ENCODE data around the gene ANKRD42. TPM values are rescaled to one million over a fixed set of nuclear protein-coding genes. Genes with fewer than 3 reads are reported as not detected.

Gene ANKRD42
- total RNA-seq, 1 donor = 10.5 TPM

DNA sequence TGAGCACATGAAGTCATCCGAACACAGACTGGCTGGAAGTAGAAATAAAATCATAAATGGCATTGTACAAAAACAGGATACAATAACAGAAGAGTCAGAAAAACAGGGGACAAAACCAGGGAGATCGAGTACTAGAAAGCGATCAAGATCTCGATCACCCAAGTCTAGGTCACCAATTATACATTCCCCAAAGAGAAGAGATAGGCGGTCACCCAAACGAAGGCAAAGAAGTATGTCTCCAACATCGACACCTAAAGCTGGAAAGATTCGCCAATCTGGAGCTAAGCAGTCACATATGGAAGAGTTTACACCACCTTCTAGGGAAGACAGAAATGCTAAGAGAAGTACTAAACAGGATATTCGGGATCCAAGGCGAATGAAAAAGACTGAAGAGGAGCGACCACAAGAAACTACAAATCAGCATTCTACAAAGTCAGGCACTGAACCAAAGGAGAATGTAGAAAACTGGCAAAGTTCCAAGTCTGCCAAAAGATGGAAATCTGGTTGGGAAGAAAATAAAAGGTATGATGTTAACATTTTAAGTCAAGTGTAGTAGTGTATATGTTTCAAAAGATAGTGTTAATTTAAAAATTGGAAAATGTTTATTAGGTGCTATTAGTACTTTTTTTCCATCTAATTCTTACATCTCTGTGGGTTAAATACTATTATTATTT, 27.2 kb upstream of the ANKRD42 start:
- H3K36me3 ChIP-seq (ENCODE audit: insufficient read depth, low read length) = peaks cover 69% of the 10 kb centered on the region

DNA sequence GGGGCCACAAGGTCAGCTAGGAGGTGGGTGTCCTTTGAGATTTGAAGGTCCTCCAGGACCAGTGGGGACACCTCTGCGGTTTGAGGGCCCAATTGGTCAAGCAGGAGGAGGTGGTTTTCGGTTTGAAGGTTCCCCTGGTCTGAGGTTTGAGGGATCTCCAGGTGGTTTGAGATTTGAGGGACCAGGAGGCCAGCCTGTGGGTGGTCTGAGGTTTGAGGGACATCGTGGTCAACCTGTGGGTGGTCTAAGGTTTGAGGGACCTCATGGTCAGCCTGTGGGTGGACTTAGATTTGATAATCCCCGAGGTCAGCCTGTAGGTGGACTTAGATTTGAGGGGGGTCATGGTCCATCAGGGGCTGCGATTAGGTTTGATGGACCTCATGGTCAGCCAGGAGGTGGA, 24.8 kb upstream of the ANKRD42 start:
- H3K4me2 ChIP-seq (ENCODE audit: insufficient read depth, low read length) = no peak overlapping the region
- DNase-seq (ENCODE audit: insufficient read length, low spot score, missing footprints) = no peak
- peaks cover 42% of the 10 kb centered on the region for H4K20me1 ChIP-seq (ENCODE audit: insufficient read depth, low read length)
- H3K4me1 ChIP-seq (ENCODE audit: insufficient read depth, low read length) = peaks cover 8% of the 10 kb centered on the region
- H3K27me3 ChIP-seq (ENCODE audit: insufficient read depth, low read length) = no peaks in the 10 kb centered on the region
- H3K9me3 ChIP-seq (ENCODE audit: low read depth, low read length) = no peaks in the 10 kb centered on the region
- H3K36me3 ChIP-seq (ENCODE audit: insufficient read depth, low read length) = peaks cover 80% of the 10 kb centered on the region
- H3K79me2 ChIP-seq (ENCODE audit: insufficient read depth, low read length) = peaks cover 95% of the 10 kb centered on the region
- H2AFZ ChIP-seq (ENCODE audit: low read length) = no peak overlapping the region
- H3K27ac ChIP-seq (ENCODE audit: low read depth, low read length) = no peak overlapping the region
- TF ChIP-seq, protein P1, sequence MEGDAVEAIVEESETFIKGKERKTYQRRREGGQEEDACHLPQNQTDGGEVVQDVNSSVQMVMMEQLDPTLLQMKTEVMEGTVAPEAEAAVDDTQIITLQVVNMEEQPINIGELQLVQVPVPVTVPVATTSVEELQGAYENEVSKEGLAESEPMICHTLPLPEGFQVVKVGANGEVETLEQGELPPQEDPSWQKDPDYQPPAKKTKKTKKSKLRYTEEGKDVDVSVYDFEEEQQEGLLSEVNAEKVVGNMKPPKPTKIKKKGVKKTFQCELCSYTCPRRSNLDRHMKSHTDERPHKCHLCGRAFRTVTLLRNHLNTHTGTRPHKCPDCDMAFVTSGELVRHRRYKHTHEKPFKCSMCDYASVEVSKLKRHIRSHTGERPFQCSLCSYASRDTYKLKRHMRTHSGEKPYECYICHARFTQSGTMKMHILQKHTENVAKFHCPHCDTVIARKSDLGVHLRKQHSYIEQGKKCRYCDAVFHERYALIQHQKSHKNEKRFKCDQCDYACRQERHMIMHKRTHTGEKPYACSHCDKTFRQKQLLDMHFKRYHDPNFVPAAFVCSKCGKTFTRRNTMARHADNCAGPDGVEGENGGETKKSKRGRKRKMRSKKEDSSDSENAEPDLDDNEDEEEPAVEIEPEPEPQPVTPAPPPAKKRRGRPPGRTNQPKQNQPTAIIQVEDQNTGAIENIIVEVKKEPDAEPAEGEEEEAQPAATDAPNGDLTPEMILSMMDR (IDR thresholded peaks at IDR 0.05; ENCODE audit: extremely low read depth, low read depth, low read length) = no peak
- no peak overlapping the region for H3K4me3 ChIP-seq (ENCODE audit: insufficient read depth, low read length)

More for the DNA sequence above, 27.2 kb upstream of the ANKRD42 start:
- H3K4me2 ChIP-seq (ENCODE audit: insufficient read depth, low read length) = no peak overlapping the region
- peaks cover 94% of the 10 kb centered on the region for H3K79me2 ChIP-seq (ENCODE audit: insufficient read depth, low read length)
- no peak overlapping the region for H3K4me3 ChIP-seq (ENCODE audit: insufficient read depth, low read length)
- H3K27me3 ChIP-seq (ENCODE audit: insufficient read depth, low read length) = no peaks in the 10 kb centered on the region
- TF ChIP-seq, protein P1 (IDR thresholded peaks at IDR 0.05; ENCODE audit: extremely low read depth, low read depth, low read length) = no peak
- H4K20me1 ChIP-seq (ENCODE audit: insufficient read depth, low read length) = peaks cover 30% of the 10 kb centered on the region
- DNase-seq (ENCODE audit: insufficient read length, low spot score, missing footprints) = no peak
- no peak overlapping the region for H3K27ac ChIP-seq (ENCODE audit: low read depth, low read length)
- no peak overlapping the region for H2AFZ ChIP-seq (ENCODE audit: low read length)
- H3K4me1 ChIP-seq (ENCODE audit: insufficient read depth, low read length) = peaks cover 13% of the 10 kb centered on the region
- no peaks in the 10 kb centered on the region for H3K9me3 ChIP-seq (ENCODE audit: low read depth, low read length)

DNA sequence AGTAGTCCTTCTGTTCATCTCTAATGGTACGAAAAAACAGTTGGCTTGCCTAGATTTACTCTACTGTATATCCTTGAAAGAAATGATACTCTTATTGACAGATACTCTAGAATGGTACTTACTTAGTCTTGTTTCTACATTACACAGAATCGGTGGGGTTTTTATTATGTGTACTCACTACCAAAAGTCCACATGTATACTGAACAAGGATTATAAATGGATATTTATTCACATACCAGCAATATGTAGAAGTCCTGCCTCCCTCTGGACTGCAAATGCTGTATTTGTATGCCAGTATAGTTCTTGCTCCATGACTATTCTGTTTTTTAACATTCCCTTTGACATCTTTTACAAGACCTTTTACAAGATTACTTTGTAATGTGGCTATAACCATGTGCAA, 22.6 kb upstream of the ANKRD42 start:
- peaks cover 51% of the 10 kb centered on the region for H4K20me1 ChIP-seq (ENCODE audit: insufficient read depth, low read length)

DNA sequence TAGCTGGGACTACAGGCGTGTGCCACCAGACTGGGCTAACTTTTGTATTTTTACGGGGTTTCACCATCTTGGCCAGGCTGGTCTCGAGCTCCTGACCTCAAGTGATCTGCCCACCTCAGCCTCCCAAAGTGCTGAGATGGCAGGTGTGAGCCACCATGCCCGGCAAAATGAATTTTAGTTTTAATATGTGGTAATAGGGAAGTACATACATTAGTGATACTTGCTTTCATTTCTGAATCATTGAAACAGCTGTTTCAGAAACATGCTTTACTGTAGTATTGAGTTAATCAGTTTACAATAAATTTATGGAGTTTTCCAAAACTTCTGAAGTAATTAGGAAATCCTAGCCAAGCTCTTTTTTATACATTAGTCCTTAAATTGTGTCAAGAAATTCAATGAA, 21.0 kb upstream of the ANKRD42 start:
- H3K4me2 ChIP-seq (ENCODE audit: insufficient read depth, low read length) = no peak overlapping the region
- no peaks in the 10 kb centered on the region for H3K9me3 ChIP-seq (ENCODE audit: low read depth, low read length)
- H3K79me2 ChIP-seq (ENCODE audit: insufficient read depth, low read length) = peaks cover 95% of the 10 kb centered on the region
- H3K4me3 ChIP-seq (ENCODE audit: insufficient read depth, low read length) = no peak overlapping the region
- TF ChIP-seq, protein P1 (IDR thresholded peaks at IDR 0.05; ENCODE audit: extremely low read depth, low read depth, low read length) = no peak
- peaks cover 69% of the 10 kb centered on the region for H3K36me3 ChIP-seq (ENCODE audit: insufficient read depth, low read length)
- peaks cover 57% of the 10 kb centered on the region for H4K20me1 ChIP-seq (ENCODE audit: insufficient read depth, low read length)
- peaks cover 8% of the 10 kb centered on the region for H3K4me1 ChIP-seq (ENCODE audit: insufficient read depth, low read length)
- no peak for DNase-seq (ENCODE audit: insufficient read length, low spot score, missing footprints)
- H3K27me3 ChIP-seq (ENCODE audit: insufficient read depth, low read length) = no peaks in the 10 kb centered on the region
- no peak overlapping the region for H2AFZ ChIP-seq (ENCODE audit: low read length)
- no peak overlapping the region for H3K27ac ChIP-seq (ENCODE audit: low read depth, low read length)

More for the DNA sequence above, 22.6 kb upstream of the ANKRD42 start:
- peaks cover 77% of the 10 kb centered on the region for H3K36me3 ChIP-seq (ENCODE audit: insufficient read depth, low read length)
- peaks cover 8% of the 10 kb centered on the region for H3K4me1 ChIP-seq (ENCODE audit: insufficient read depth, low read length)
- H3K4me2 ChIP-seq (ENCODE audit: insufficient read depth, low read length) = peak overlapping the region; percentile 29
- H3K4me3 ChIP-seq (ENCODE audit: insufficient read depth, low read length) = peak overlapping the region; percentile 17
- no peak overlapping the region for H2AFZ ChIP-seq (ENCODE audit: low read length)
- H3K27me3 ChIP-seq (ENCODE audit: insufficient read depth, low read length) = no peaks in the 10 kb centered on the region
- H3K27ac ChIP-seq (ENCODE audit: low read depth, low read length) = no peak overlapping the region
- TF ChIP-seq, protein P1 (IDR thresholded peaks at IDR 0.05; ENCODE audit: extremely low read depth, low read depth, low read length) = no peak
- H3K79me2 ChIP-seq (ENCODE audit: insufficient read depth, low read length) = peaks cover 97% of the 10 kb centered on the region
- H3K9me3 ChIP-seq (ENCODE audit: low read depth, low read length) = no peaks in the 10 kb centered on the region
- DNase-seq (ENCODE audit: insufficient read length, low spot score, missing footprints) = peak; percentile 35
